Measurements from ENCODE around the gene KIAA2012.
"Not testable (repeated sequence)": the region's sequence is repeated elsewhere in the genome, so short reads cannot be mapped to it uniquely, and the experiment has no call there.

Gene KIAA2012

DNA sequence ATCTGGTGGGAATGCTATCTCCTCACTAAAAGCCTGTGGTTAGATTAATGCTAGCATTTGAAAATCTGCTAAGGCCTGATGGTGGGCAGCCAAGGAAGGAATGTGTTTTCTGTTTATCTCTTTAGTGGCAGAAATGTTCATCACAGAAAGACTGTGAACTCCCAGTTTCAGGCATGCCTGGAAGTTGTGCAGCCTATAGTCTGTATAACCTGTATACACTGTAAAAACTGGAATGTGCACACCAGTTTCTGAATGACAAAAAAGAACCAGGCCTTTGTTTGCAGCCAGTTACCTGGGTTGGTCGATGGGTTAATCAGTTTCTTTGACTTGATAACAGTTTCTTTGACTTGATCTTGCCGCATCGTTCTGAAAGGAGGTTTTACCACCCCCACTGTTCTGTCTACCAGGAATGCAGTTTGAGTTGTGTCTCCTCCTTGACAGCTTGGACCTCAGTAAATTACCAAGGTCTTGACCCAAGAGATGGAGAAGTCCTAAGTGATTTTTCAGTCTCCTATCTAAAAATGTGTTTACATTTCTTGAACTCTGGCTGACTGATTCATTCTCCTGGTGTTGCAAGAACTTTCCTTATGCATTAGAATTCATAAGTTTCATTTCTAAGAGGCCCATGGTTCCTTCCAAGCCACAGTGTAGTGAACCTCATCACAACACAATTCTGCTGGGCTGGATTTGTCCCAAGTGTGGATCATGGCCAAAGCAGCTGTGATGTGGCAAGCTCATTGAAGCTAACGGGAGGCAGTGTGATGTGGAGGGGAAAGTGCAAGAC is 62.2 kb downstream of the KIAA2012 start:
- Histone ChIP-seq H3K9me3 (ENCODE audit: control insufficient read depth, insufficient read depth, low read length) (no peaks in the 10 kb centered on the region), H3K4me1 (ENCODE audit: control insufficient read depth, insufficient read depth, low read length) (no peaks in the 10 kb centered on the region), H3K9ac (ENCODE audit: low read depth, low read length) (no peak overlapping the region), H3K36me3 (ENCODE audit: control insufficient read depth, insufficient read depth, low read length) (no peaks in the 10 kb centered on the region), H3K27me3 (ENCODE audit: control insufficient read depth, insufficient read depth, low read length) (no peaks in the 10 kb centered on the region), H3K27ac (ENCODE audit: low read depth, low read length) (no peak overlapping the region), H3K4me3 (ENCODE audit: low read depth, low read length) (no peak overlapping the region)

DNA sequence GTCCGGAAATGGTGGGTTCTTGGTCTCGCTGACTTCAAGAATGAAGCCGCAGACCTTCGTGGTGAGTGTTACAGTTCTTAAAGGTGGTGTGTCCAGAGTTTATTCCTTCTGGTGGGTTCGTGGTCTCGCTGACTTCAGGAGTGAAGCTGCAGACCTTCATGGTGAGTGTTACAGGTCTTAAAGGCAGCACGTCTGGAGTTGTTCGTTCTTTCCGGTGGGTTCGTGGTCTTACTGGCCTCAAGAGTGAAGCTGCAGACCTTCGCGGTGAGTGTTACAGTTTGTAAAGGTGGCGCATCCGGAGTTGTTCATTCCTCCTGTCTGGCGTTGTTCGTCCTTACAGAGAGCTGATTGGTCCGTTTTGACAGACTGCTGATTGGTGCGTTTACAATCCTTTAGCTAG is 63.0 kb downstream of the KIAA2012 start:
- H3K27me3 ChIP-seq (ENCODE audit: control insufficient read depth, insufficient read depth, low read length); H3K36me3 ChIP-seq (ENCODE audit: control insufficient read depth, insufficient read depth, low read length); H3K9me3 ChIP-seq (ENCODE audit: control insufficient read depth, insufficient read depth, low read length); H3K4me1 ChIP-seq (ENCODE audit: control insufficient read depth, insufficient read depth, low read length); H3K9ac ChIP-seq (ENCODE audit: low read depth, low read length); H3K4me3 ChIP-seq (ENCODE audit: low read depth, low read length); H3K27ac ChIP-seq (ENCODE audit: low read depth, low read length): not testable (repeated sequence)

DNA sequence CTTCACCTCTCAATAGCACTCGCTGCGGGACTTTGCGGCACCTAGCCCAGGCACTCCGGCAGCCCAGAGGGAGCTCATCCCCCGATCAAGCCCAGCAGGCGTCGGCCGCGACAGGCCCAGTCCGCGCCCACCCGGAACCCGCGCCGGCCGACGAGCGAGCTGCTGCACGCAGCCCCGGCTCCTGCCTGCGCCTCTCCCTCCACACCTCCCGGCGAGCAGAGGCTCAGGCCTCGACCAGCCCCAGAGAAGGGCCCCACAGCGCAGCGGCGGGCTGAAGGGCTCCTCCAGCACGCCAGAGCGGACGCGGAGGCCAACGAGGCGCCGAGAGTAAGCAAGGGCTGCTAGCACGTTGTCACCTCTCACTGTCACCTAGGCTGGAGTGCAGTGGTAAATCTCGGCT is 63.5 kb downstream of the KIAA2012 start:
- H3K9ac ChIP-seq (ENCODE audit: low read depth, low read length): no peak overlapping the region
- H3K36me3 ChIP-seq (ENCODE audit: control insufficient read depth, insufficient read depth, low read length): no peaks in the 10 kb centered on the region
- H3K9me3 ChIP-seq (ENCODE audit: control insufficient read depth, insufficient read depth, low read length): no peaks in the 10 kb centered on the region
- H3K4me1 ChIP-seq (ENCODE audit: control insufficient read depth, insufficient read depth, low read length): peaks cover 10% of the 10 kb centered on the region
- no peaks in the 10 kb centered on the region for H3K27me3 ChIP-seq (ENCODE audit: control insufficient read depth, insufficient read depth, low read length)
- no peak overlapping the region for H3K4me3 ChIP-seq (ENCODE audit: low read depth, low read length)
- no peak overlapping the region for H3K27ac ChIP-seq (ENCODE audit: low read depth, low read length)

DNA sequence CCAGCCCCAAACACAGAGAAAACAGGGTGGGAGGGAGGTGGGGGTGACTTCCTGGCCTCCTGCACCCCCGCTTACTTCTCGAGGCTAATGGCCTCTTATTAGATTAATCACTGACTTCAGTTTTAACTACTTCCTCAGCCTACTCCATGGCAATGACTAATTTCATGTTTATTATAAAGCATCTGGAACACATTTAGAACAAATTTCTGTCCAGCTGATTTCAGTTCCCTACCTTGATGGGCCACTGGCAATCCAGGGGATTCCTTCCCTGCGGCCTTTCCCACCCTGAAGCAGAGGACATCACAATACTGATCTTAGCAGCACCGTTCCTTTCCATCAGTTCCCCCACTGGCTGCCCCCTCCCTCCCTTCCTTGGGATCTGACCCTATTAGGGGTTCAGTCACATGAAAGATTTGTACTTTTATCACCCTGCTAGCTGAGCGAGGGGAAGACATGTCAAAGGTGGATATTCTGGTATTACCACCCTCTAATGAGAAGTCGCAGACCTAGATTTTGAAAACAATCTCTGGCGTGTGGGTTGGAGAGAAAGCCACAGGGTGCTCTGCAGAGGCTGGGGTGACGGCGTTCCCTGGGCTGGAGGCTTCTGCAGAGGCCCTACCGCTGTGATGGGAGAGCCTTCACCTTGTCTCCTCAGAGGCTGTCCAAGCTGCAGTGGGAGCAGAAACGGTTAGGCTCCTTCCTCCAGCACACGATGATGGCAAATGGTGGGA is 67.6 kb downstream of the KIAA2012 start:
- Histone ChIP-seq H3K27ac (ENCODE audit: low read depth, low read length) (no peak overlapping the region), H3K4me1 (ENCODE audit: control insufficient read depth, insufficient read depth, low read length) (peaks cover 26% of the 10 kb centered on the region), H3K9me3 (ENCODE audit: control insufficient read depth, insufficient read depth, low read length) (no peaks in the 10 kb centered on the region), H3K36me3 (ENCODE audit: control insufficient read depth, insufficient read depth, low read length) (no peaks in the 10 kb centered on the region), H3K9ac (ENCODE audit: low read depth, low read length) (no peak overlapping the region), H3K4me3 (ENCODE audit: low read depth, low read length) (no peak overlapping the region), H3K27me3 (ENCODE audit: control insufficient read depth, insufficient read depth, low read length) (no peaks in the 10 kb centered on the region)

DNA sequence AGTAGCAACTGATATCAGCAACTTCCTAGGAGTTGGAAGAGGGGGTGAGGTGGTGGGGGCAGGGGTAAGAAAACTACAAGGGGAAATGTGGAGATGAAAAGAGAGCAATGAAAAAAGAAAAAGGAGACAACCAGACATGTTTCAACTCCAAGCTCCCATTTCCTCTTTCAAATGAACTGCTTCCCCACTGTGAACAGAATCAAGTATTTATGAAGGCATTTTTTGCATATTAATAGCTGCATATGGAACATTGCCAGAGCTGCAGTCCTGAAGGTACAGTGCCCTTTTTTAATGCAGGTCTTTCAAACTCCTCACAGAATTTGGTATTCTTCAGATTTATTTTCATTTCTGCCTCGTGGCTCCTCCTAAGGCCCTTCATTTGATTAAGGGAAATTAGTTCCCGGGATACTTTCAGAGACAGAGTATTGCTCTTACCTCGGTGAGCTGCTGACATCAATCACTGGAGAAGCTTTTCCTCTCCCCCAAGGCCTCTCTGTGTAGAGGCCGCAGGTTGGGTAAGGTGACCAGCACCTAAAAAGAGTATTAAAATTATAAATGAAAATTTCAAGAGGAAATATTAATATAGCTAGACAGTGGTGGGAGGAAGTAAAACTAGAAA is 68.4 kb downstream of the KIAA2012 start:
- no peak overlapping the region for H3K9ac ChIP-seq (ENCODE audit: low read depth, low read length)
- H3K27me3 ChIP-seq (ENCODE audit: control insufficient read depth, insufficient read depth, low read length): no peaks in the 10 kb centered on the region
- no peaks in the 10 kb centered on the region for H3K9me3 ChIP-seq (ENCODE audit: control insufficient read depth, insufficient read depth, low read length)
- H3K27ac ChIP-seq (ENCODE audit: low read depth, low read length): no peak overlapping the region
- peaks cover 26% of the 10 kb centered on the region for H3K4me1 ChIP-seq (ENCODE audit: control insufficient read depth, insufficient read depth, low read length)
- H3K4me3 ChIP-seq (ENCODE audit: low read depth, low read length): no peak overlapping the region
- H3K36me3 ChIP-seq (ENCODE audit: control insufficient read depth, insufficient read depth, low read length): no peaks in the 10 kb centered on the region

DNA sequence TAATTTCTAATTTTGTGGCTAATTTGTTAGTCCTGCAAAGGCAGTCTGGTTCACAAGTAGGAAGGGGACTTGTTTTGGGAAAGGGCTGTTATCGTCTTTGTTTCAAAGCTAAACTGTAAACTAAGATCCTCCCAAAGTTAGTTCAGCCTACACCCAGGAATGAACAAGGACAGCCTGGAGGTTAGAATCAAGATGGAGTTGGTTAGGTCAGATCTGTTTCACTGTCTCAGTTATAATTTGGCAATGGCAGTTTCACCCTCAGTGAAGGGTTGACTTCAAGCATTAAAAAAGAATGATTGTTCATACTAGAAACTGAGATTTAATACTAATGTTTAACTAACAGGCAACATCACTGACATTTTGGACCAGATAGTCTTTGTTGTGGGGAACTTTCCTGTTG is 69.5 kb downstream of the KIAA2012 start:
- Histone ChIP-seq H3K27ac (ENCODE audit: low read depth, low read length) (no peak overlapping the region), H3K4me1 (ENCODE audit: control insufficient read depth, insufficient read depth, low read length) (peaks cover 34% of the 10 kb centered on the region), H3K9me3 (ENCODE audit: control insufficient read depth, insufficient read depth, low read length) (no peaks in the 10 kb centered on the region)

DNA sequence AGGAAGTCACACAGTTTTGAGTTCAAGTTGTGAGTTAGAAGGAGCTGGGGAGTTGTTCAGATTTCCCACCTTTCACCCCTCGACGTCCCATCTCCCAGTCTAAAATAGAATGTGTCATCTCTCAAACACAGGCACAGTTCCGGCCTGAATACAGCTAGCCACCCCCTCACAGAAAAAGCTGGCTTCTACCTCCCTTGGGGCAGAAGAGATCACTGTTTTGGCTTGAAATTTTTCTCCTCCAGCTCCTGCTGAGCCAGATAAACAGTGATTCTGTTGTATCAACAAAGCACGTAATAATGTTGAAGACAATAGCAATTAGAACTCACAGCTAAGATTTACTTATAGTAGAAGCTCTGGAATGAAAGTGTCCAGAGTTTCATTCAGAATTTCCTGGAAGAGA is 74.7 kb downstream of the KIAA2012 start:
- H3K4me1 ChIP-seq (ENCODE audit: control insufficient read depth, insufficient read depth, low read length): peaks cover 47% of the 10 kb centered on the region
- no peaks in the 10 kb centered on the region for H3K9me3 ChIP-seq (ENCODE audit: control insufficient read depth, insufficient read depth, low read length)

More for the DNA sequence above, 69.5 kb downstream of the KIAA2012 start:
- Histone ChIP-seq H3K27me3 (ENCODE audit: control insufficient read depth, insufficient read depth, low read length) (no peaks in the 10 kb centered on the region), H3K9ac (ENCODE audit: low read depth, low read length) (no peak overlapping the region), H3K4me3 (ENCODE audit: low read depth, low read length) (no peak overlapping the region), H3K36me3 (ENCODE audit: control insufficient read depth, insufficient read depth, low read length) (no peaks in the 10 kb centered on the region)

DNA sequence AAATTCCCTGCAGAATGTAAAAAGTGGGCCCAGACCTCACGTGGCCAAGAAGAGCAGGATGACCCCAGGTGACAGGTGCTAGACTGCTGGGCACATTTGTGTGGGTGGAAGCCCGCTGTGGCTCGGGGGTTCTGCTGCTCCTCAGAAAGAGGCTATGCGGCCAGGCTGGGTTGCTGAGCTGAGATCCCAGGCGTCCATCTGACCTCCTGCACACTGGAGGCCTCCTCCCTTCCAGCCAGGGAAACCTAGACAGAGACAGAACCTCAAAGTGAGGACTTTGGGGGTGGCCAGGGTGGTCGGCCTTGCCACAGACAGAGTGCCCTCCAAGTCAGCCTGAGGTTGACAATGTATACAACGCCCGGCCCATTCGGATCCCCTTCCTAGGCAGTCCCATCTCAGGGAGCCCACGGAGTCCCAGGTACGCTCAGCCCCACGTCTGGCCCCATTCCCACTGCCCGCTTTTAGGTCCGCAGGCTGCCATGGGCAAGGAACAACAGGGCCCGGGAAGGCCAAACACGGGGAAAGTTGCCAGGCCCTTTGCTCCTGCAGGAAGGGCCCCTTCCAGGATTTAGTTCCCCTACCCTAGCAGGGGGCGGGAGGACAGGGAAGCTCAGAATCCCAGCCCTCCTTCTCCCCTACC is 75.6 kb downstream of the KIAA2012 start:
- H3K4me3 ChIP-seq (ENCODE audit: low read depth, low read length): no peak overlapping the region
- peak overlapping the region; percentile 90 for H3K27ac ChIP-seq (ENCODE audit: low read depth, low read length)
- H3K27me3 ChIP-seq (ENCODE audit: control insufficient read depth, insufficient read depth, low read length): peaks cover 3% of the 10 kb centered on the region; the same call in 1 of the 2 replicates
- no peak overlapping the region for H3K9ac ChIP-seq (ENCODE audit: low read depth, low read length)
- H3K9me3 ChIP-seq (ENCODE audit: control insufficient read depth, insufficient read depth, low read length): no peaks in the 10 kb centered on the region
- H3K4me1 ChIP-seq (ENCODE audit: control insufficient read depth, insufficient read depth, low read length): peaks cover 46% of the 10 kb centered on the region
- H3K36me3 ChIP-seq (ENCODE audit: control insufficient read depth, insufficient read depth, low read length): no peaks in the 10 kb centered on the region

More for the DNA sequence above, 74.7 kb downstream of the KIAA2012 start:
- Histone ChIP-seq H3K4me3 (ENCODE audit: low read depth, low read length) (no peak overlapping the region), H3K27me3 (ENCODE audit: control insufficient read depth, insufficient read depth, low read length) (peaks cover 3% of the 10 kb centered on the region; the same call in 1 of the 2 replicates), H3K9ac (ENCODE audit: low read depth, low read length) (no peak overlapping the region), H3K27ac (ENCODE audit: low read depth, low read length) (peak overlapping the region; percentile 90), H3K36me3 (ENCODE audit: control insufficient read depth, insufficient read depth, low read length) (no peaks in the 10 kb centered on the region)

DNA sequence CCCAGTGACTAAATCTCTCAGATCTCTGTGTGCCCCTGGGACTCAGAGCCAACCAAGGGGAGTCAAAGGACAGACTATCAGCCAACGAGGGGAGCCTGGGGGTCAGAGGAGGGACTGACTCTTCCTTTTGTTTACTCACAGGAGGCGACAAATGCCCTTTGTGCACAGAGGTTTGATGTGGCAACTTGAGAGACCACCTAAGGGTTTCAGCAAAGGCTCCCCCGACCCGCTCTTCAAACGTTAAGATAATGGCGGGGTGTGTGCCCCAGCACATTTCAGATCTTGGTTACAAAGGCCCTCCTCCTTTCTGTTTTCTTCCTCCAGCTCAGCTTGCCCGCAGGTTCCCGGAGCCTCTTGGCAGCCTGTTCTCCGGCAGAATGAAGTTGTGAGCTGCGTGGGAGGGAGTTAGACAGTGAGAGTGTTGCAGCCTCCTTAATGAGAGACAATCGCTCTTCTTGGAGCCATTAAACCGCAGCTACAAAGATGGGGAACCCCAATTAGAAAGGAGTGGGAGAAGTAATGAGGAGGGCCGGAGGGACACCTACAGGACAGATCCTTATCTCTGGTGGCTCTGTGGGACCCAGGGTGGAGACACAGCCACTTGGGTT is 76.2 kb downstream of the KIAA2012 start:
- Histone ChIP-seq H3K27me3 (ENCODE audit: control insufficient read depth, insufficient read depth, low read length) (peaks cover 3% of the 10 kb centered on the region; the same call in 1 of the 2 replicates), H3K4me1 (ENCODE audit: control insufficient read depth, insufficient read depth, low read length) (peaks cover 40% of the 10 kb centered on the region), H3K4me3 (ENCODE audit: low read depth, low read length) (no peak overlapping the region; the same call in 1 of the 2 replicates), H3K36me3 (ENCODE audit: control insufficient read depth, insufficient read depth, low read length) (no peaks in the 10 kb centered on the region), H3K9me3 (ENCODE audit: control insufficient read depth, insufficient read depth, low read length) (no peaks in the 10 kb centered on the region), H3K9ac (ENCODE audit: low read depth, low read length) (no peak overlapping the region), H3K27ac (ENCODE audit: low read depth, low read length) (peak overlapping the region; percentile 90)

DNA sequence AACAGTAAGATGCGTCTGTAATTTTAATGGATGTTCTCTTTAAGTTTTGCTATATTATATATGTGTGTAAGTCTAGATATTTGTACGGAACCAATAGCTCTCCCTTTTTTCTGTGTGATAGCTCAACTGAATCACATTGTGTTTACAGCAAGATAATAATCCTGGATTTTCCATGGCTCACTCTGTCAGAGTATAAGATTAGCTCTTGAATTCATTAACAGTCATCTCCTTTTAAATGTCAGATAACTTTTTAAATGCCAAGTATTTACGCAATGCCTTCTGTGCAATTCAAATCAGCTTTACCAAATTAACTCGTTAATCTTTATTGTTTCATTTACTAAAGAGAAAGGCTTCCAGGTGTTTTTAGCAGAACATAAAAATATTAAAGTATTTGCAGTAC is 76.9 kb downstream of the KIAA2012 start:
- peaks cover 3% of the 10 kb centered on the region; the same call in 1 of the 2 replicates for H3K27me3 ChIP-seq (ENCODE audit: control insufficient read depth, insufficient read depth, low read length)
- peak overlapping the region; percentile 90 for H3K27ac ChIP-seq (ENCODE audit: low read depth, low read length)
- no peak overlapping the region for H3K9ac ChIP-seq (ENCODE audit: low read depth, low read length)
- H3K9me3 ChIP-seq (ENCODE audit: control insufficient read depth, insufficient read depth, low read length): no peaks in the 10 kb centered on the region
- no peak overlapping the region for H3K4me3 ChIP-seq (ENCODE audit: low read depth, low read length)
- H3K36me3 ChIP-seq (ENCODE audit: control insufficient read depth, insufficient read depth, low read length): no peaks in the 10 kb centered on the region
- peaks cover 37% of the 10 kb centered on the region for H3K4me1 ChIP-seq (ENCODE audit: control insufficient read depth, insufficient read depth, low read length)
